Measurements from ENCODE around the gene CPLANE2. TPM values are rescaled to one million over a fixed set of nuclear protein-coding genes. Genes with fewer than 3 reads are reported as not detected.
"Not testable (repeated sequence)": the region's sequence is repeated elsewhere in the genome, so short reads cannot be mapped to it uniquely, and the experiment has no call there.

The CPLANE2 gene
- total and polyA plus RNA-seq, 4 donors, result 1.9 to 6.4 (median 2.9) TPM

DNA sequence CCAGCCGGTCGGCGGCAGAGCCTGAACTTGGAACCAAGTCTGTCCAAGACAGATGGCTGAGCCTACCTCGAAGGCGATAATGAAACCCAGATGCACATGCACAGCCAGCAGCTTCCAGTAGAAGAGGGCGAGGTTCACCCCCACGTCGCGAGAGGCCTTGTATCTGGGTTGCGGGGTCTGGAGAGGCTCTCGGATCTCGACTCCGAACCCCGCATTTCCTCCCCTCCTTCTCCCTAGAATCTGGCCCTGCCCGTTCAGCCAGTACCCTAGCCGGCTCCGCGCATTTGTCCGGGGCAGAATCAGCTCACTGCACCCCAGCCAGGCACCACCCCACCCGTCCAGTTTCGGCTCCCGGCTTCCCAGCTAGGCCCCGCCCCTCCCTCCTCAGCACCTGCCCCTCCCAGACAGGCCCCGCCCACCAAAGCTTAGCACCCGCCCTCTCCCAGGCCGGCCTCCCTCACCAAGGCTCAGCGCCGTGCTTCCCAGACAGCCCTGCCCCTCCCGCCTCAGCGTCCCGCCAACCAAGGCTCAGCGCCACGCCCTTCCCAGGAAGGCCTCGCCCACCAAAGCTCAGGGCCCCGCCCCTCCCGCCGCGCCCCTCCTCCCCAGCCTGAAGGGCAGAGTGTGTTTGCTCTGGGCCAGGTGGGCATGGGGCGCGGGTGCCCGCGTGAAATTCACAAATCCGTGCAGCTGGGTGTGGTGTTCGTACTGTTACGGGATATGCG is 19.8 kb downstream of the CPLANE2 start:
- no peak overlapping the region for H3K27ac ChIP-seq (ENCODE audit: low read depth in 1 of 2, low read length in 2 of 2)

GRCh38 chr1:16215882-16216753 is 20.9 kb downstream of the CPLANE2 start:
- intact Hi-C loops (cut with DNase I), result no loop called here
- Histone ChIP-seq H3K27ac (ENCODE audit: low read depth in 1 of 2, low read length in 2 of 2) (no peak overlapping the region), H3K4me3 (ENCODE audit: low read length in 2 of 2) (no peak overlapping the region), H3K4me1 (ENCODE audit: control insufficient read depth in 1 of 2, insufficient read depth in 2 of 2, low read length in 2 of 2) (no peaks in the 10 kb centered on the region), H3K9me3 (ENCODE audit: control insufficient read depth, low read length) (no peaks in the 10 kb centered on the region), H3K36me3 (ENCODE audit: control insufficient read depth in 1 of 2, insufficient read depth in 2 of 2, low read length in 1 of 2) (no peaks in the 10 kb centered on the region), H3K27me3 (ENCODE audit: control insufficient read depth in 1 of 2, insufficient read depth in 2 of 2, low read length in 1 of 2) (no peaks in the 10 kb centered on the region)
- WGBS, 2 donors, result 9 to 13% methylated on average over 33 of the region's 33 CpGs
- ATAC-seq (ENCODE audit: low FRiP score) (peak; percentile 63), DNase-seq (peak; percentile 93 to 94)

More for the DNA sequence above, 19.8 kb downstream of the CPLANE2 start:
- Histone ChIP-seq H3K36me3 (ENCODE audit: control insufficient read depth in 1 of 2, insufficient read depth in 2 of 2, low read length in 1 of 2) (no peaks in the 10 kb centered on the region), H3K4me1 (ENCODE audit: control insufficient read depth in 1 of 2, insufficient read depth in 2 of 2, low read length in 2 of 2) (no peaks in the 10 kb centered on the region), H3K4me3 (ENCODE audit: low read length in 2 of 2) (peak overlapping the region in 1 of 2 donors; percentile 31), H3K27me3 (ENCODE audit: control insufficient read depth in 1 of 2, insufficient read depth in 2 of 2, low read length in 1 of 2) (no peaks in the 10 kb centered on the region), H3K9me3 (ENCODE audit: control insufficient read depth, low read length) (no peaks in the 10 kb centered on the region)
- ATAC-seq (ENCODE audit: low FRiP score), result peak; percentile 98
- WGBS, 2 donors, result 3 to 5% methylated on average over 46 of the region's 46 CpGs
- intact Hi-C loops (cut with DNase I), result no loop called here
- peak; percentile 99 to 100 for DNase-seq

DNA sequence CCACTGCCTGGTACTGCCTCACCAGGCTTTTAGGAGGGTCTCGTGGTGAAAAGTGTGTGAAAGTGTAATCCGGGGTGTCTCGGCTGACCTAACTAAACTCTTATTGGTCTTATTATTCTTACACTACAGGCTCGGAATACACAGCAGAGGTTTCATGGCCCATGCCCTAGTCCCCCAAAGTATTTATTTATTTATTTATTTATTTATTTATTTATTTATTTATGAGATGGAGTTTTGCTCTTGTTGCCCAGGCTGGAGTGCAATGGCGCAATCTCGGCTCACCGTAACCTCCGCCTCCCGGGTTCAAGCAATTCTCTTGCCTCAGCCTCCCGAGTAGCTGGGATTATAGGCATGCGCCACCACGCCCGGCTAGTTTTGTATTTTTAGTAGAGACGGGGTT is 21.7 kb downstream of the CPLANE2 start:
- H3K36me3 ChIP-seq (ENCODE audit: control insufficient read depth in 1 of 2, insufficient read depth in 2 of 2, low read length in 1 of 2); H3K9me3 ChIP-seq (ENCODE audit: control insufficient read depth, low read length); H3K4me3 ChIP-seq (ENCODE audit: low read length in 2 of 2); ATAC-seq (ENCODE audit: low FRiP score); intact Hi-C loops (cut with DNase I); H3K27me3 ChIP-seq (ENCODE audit: control insufficient read depth in 1 of 2, insufficient read depth in 2 of 2, low read length in 1 of 2); DNase-seq; H3K4me1 ChIP-seq (ENCODE audit: control insufficient read depth in 1 of 2, insufficient read depth in 2 of 2, low read length in 2 of 2); H3K27ac ChIP-seq (ENCODE audit: low read depth in 1 of 2, low read length in 2 of 2): not testable (repeated sequence)
- 93% methylated on average over 14 of the region's 14 CpGs for WGBS, 2 donors

DNA sequence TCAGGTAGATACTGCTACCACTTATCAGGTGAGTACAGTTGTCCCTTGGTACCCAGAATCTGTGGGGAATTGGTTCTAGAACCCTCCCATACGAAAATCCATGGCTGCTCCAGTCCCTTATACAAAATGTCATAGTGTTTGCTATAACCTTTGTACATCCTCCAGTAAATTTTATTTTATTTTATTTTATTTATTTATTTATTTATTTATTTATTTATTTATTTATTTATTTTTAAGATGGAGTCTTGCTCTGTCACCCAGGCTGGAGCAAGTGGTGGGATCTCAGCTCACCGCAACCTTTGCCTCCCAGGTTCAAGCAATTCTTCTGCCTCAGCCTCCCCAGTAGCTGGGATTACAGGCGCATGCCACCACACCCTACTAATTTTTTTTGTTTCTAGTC is 23.4 kb downstream of the CPLANE2 start:
- H3K9me3 ChIP-seq (ENCODE audit: control insufficient read depth, low read length); H3K36me3 ChIP-seq (ENCODE audit: control insufficient read depth in 1 of 2, insufficient read depth in 2 of 2, low read length in 1 of 2); ATAC-seq (ENCODE audit: low FRiP score); H3K4me3 ChIP-seq (ENCODE audit: low read length in 2 of 2); H3K27me3 ChIP-seq (ENCODE audit: control insufficient read depth in 1 of 2, insufficient read depth in 2 of 2, low read length in 1 of 2); DNase-seq; intact Hi-C loops (cut with DNase I); H3K4me1 ChIP-seq (ENCODE audit: control insufficient read depth in 1 of 2, insufficient read depth in 2 of 2, low read length in 2 of 2); H3K27ac ChIP-seq (ENCODE audit: low read depth in 1 of 2, low read length in 2 of 2): not testable (repeated sequence)
- WGBS, 2 donors, result 91 to 95% methylated on average over 3 of the region's 3 CpGs

DNA sequence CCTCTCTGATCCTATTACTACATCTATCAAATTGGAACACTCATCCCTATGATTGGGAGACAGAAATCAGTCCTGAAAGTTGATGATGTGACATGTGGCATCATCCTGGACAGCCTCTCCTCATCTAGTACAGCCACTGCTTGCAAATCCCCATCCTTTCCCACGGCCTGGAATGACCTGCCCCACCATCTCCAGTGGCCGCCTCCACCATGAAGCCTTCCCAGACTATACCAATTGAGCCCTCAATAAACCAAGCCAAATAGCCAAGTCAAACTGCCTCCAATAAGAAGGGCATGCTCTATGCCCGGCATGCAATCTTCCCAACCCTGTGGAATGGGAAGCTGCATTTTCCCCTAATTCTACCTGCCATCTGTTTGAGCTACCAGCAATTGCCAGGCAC is 24.0 kb downstream of the CPLANE2 start:
- Histone ChIP-seq H3K9me3 (ENCODE audit: control insufficient read depth, low read length) (no peaks in the 10 kb centered on the region), H3K4me3 (ENCODE audit: low read length in 2 of 2) (no peak overlapping the region), H3K4me1 (ENCODE audit: control insufficient read depth in 1 of 2, insufficient read depth in 2 of 2, low read length in 2 of 2) (no peaks in the 10 kb centered on the region), H3K27me3 (ENCODE audit: control insufficient read depth in 1 of 2, insufficient read depth in 2 of 2, low read length in 1 of 2) (no peaks in the 10 kb centered on the region), H3K36me3 (ENCODE audit: control insufficient read depth in 1 of 2, insufficient read depth in 2 of 2, low read length in 1 of 2) (no peaks in the 10 kb centered on the region), H3K27ac (ENCODE audit: low read depth in 1 of 2, low read length in 2 of 2) (no peak overlapping the region)
- no peak for DNase-seq
- no peak for ATAC-seq (ENCODE audit: low FRiP score)
- 58 to 74% methylated on average over 3 of the region's 3 CpGs for WGBS, 2 donors
- intact Hi-C loops (cut with DNase I), result no loop called here

GRCh38 chr1:16212251-16212961 is 24.6 kb downstream of the CPLANE2 start, which contains the start of gene ARHGEF19:
TSS of gene ARHGEF19 (minus strand) at chr1:16212652. CDS start at chr1:16209054, 3,598 bp downstream.
- WGBS, 2 donors, result 36 to 40% methylated on average over 14 of the region's 14 CpGs
- H3K9me3 ChIP-seq (ENCODE audit: control insufficient read depth, low read length), result no peaks in the 10 kb centered on the region
- no peak for ATAC-seq (ENCODE audit: low FRiP score)

DNA sequence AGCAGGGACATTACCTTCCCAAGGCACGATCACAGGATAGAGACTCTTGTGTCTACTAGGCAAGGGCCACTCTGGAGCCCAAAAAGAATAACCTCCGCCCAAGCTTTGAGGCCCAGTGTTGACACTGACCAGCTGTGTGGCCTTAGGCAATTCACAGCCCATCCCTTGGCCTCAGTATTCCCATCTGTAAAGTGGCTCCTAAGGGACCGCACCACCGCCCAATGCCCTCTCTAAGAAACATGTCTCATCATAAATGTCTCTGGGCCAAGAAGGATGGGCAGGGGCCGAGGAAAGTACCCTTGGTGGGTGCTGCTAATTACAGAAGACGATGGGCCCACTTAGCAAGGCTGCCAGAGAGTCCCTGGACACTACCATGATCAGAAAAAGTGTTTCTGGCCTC is 25.2 kb downstream of the CPLANE2 start:
- H3K4me1 ChIP-seq (ENCODE audit: control insufficient read depth in 1 of 2, insufficient read depth in 2 of 2, low read length in 2 of 2), result no peaks in the 10 kb centered on the region
- WGBS, 2 donors, result 92 to 94% methylated on average over 6 of the region's 6 CpGs

More at GRCh38 chr1:16212251-16212961, 24.6 kb downstream of the CPLANE2 start, which contains the start of gene ARHGEF19:
- Histone ChIP-seq H3K36me3 (ENCODE audit: control insufficient read depth in 1 of 2, insufficient read depth in 2 of 2, low read length in 1 of 2) (no peaks in the 10 kb centered on the region), H3K4me1 (ENCODE audit: control insufficient read depth in 1 of 2, insufficient read depth in 2 of 2, low read length in 2 of 2) (no peaks in the 10 kb centered on the region), H3K27me3 (ENCODE audit: control insufficient read depth in 1 of 2, insufficient read depth in 2 of 2, low read length in 1 of 2) (no peaks in the 10 kb centered on the region), H3K4me3 (ENCODE audit: low read length in 2 of 2) (no peak within 1 kb of the TSS), H3K27ac (ENCODE audit: low read depth in 1 of 2, low read length in 2 of 2) (no peak within 1 kb of the TSS)
- DNase-seq, result no peak
- intact Hi-C loops (cut with DNase I), result no loop called here

DNA sequence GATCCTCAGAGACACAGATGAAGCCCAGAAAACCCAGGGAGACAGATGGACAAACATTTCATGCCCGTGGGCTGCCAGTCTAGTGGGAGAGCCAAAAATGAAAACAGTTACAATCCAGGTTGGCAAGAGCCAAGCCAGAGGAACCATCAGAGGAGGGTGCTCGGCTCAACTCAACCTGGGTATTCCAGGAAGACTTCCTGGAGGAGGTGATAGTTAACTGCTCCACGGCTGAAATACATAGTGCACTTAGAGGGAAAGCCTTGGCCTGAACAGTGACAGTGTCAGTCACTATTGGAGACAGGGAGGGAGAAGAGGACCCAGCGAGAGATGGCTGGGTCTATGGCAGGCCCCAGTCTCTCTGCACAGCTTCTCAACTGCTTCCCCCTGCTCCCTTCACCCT is 26.4 kb downstream of the CPLANE2 start:
- no peak for ATAC-seq (ENCODE audit: low FRiP score)
- H3K4me3 ChIP-seq (ENCODE audit: low read length in 2 of 2), result no peak overlapping the region
- intact Hi-C loops (cut with DNase I), result no loop called here
- H3K4me1 ChIP-seq (ENCODE audit: control insufficient read depth in 1 of 2, insufficient read depth in 2 of 2, low read length in 2 of 2), result no peaks in the 10 kb centered on the region
- H3K27me3 ChIP-seq (ENCODE audit: control insufficient read depth in 1 of 2, insufficient read depth in 2 of 2, low read length in 1 of 2), result no peaks in the 10 kb centered on the region
- 57 to 68% methylated on average over 4 of the region's 4 CpGs for WGBS, 2 donors
- no peak for DNase-seq
- no peaks in the 10 kb centered on the region for H3K36me3 ChIP-seq (ENCODE audit: control insufficient read depth in 1 of 2, insufficient read depth in 2 of 2, low read length in 1 of 2)
- H3K9me3 ChIP-seq (ENCODE audit: control insufficient read depth, low read length), result no peaks in the 10 kb centered on the region
- H3K27ac ChIP-seq (ENCODE audit: low read depth in 1 of 2, low read length in 2 of 2), result no peak overlapping the region

More for the DNA sequence above, 25.2 kb downstream of the CPLANE2 start:
- Histone ChIP-seq H3K27me3 (ENCODE audit: control insufficient read depth in 1 of 2, insufficient read depth in 2 of 2, low read length in 1 of 2) (no peaks in the 10 kb centered on the region), H3K4me3 (ENCODE audit: low read length in 2 of 2) (no peak overlapping the region), H3K36me3 (ENCODE audit: control insufficient read depth in 1 of 2, insufficient read depth in 2 of 2, low read length in 1 of 2) (no peaks in the 10 kb centered on the region), H3K9me3 (ENCODE audit: control insufficient read depth, low read length) (no peaks in the 10 kb centered on the region), H3K27ac (ENCODE audit: low read depth in 1 of 2, low read length in 2 of 2) (no peak overlapping the region)
- peak in 1 of 2 donors; percentile 14 for DNase-seq
- ATAC-seq (ENCODE audit: low FRiP score), result no peak
- intact Hi-C loops (cut with DNase I), result no loop called here

Data from aorta (tissue), 5 donors.